ENCODE results near the gene DSE.

DSE gene

GRCh38 chr6:116433206-116433712, 62.5 kb downstream of the DSE start:
- no peak for TF ChIP-seq GATA2 (IDR thresholded peaks at IDR 0.05; ENCODE audit: low read depth, low read length)
- TF ChIP-seq GATA3 (IDR thresholded peaks at IDR 0.05; ENCODE audit: low read depth, low read length) = no peak

- no peak for TF ChIP-seq GATA2 (IDR thresholded peaks at IDR 0.05; ENCODE audit: low read depth, low read length)
- no peak for TF ChIP-seq GATA3 (IDR thresholded peaks at IDR 0.05; ENCODE audit: low read depth, low read length)
Observed at GRCh38 chr6:116434056-116434725, 63.4 kb downstream of the DSE start.

GRCh38 chr6:116436586-116436985, 65.8 kb downstream of the DSE start:
- TF ChIP-seq GATA2 (IDR thresholded peaks at IDR 0.05; ENCODE audit: low read depth, low read length) (no peak), GATA3 (IDR thresholded peaks at IDR 0.05; ENCODE audit: low read depth, low read length) (no peak)

- no peak for TF ChIP-seq GATA2 (IDR thresholded peaks at IDR 0.05; ENCODE audit: low read depth, low read length)
- no peak for TF ChIP-seq GATA3 (IDR thresholded peaks at IDR 0.05; ENCODE audit: low read depth, low read length)
Observed at GRCh38 chr6:116437656-116438055, 66.9 kb downstream of the DSE start.

GRCh38 chr6:116438590-116439448, 68.1 kb downstream of the DSE start:
- TF ChIP-seq GATA3 (IDR thresholded peaks at IDR 0.05; ENCODE audit: low read depth, low read length) = no peak
- TF ChIP-seq GATA2 (IDR thresholded peaks at IDR 0.05; ENCODE audit: low read depth, low read length) = no peak

GRCh38 chr6:116439522-116440051, 68.8 kb downstream of the DSE start:
- TF ChIP-seq GATA2 (IDR thresholded peaks at IDR 0.05; ENCODE audit: low read depth, low read length) = no peak
- no peak for TF ChIP-seq GATA3 (IDR thresholded peaks at IDR 0.05; ENCODE audit: low read depth, low read length)

- TF ChIP-seq GATA2 (IDR thresholded peaks at IDR 0.05; ENCODE audit: low read depth, low read length) (no peak), GATA3 (IDR thresholded peaks at IDR 0.05; ENCODE audit: low read depth, low read length) (no peak)
Observed at GRCh38 chr6:116443105-116443504, 72.4 kb downstream of the DSE start.

- no peak for TF ChIP-seq GATA3 (IDR thresholded peaks at IDR 0.05; ENCODE audit: low read depth, low read length)
- no peak for TF ChIP-seq GATA2 (IDR thresholded peaks at IDR 0.05; ENCODE audit: low read depth, low read length)
Observed at GRCh38 chr6:116444092-116444491, 73.3 kb downstream of the DSE start.

GRCh38 chr6:116444575-116444974, 73.8 kb downstream of the DSE start:
- no peak for TF ChIP-seq GATA3 (IDR thresholded peaks at IDR 0.05; ENCODE audit: low read depth, low read length)
- no peak for TF ChIP-seq GATA2 (IDR thresholded peaks at IDR 0.05; ENCODE audit: low read depth, low read length)

- TF ChIP-seq GATA3 (IDR thresholded peaks at IDR 0.05; ENCODE audit: low read depth, low read length) = no peak
- no peak for TF ChIP-seq GATA2 (IDR thresholded peaks at IDR 0.05; ENCODE audit: low read depth, low read length)
Observed at GRCh38 chr6:116445102-116445501, 74.4 kb downstream of the DSE start.

- TF ChIP-seq GATA3 (IDR thresholded peaks at IDR 0.05; ENCODE audit: low read depth, low read length) (no peak), GATA2 (IDR thresholded peaks at IDR 0.05; ENCODE audit: low read depth, low read length) (no peak)
Observed at GRCh38 chr6:116446399-116446798, 75.7 kb downstream of the DSE start.

- TF ChIP-seq GATA2 (IDR thresholded peaks at IDR 0.05; ENCODE audit: low read depth, low read length) (no peak), GATA3 (IDR thresholded peaks at IDR 0.05; ENCODE audit: low read depth, low read length) (no peak)
Observed at GRCh38 chr6:116447052-116447451, 76.3 kb downstream of the DSE start.

GRCh38 chr6:116447496-116448011, 76.8 kb downstream of the DSE start:
- no peak for TF ChIP-seq GATA3 (IDR thresholded peaks at IDR 0.05; ENCODE audit: low read depth, low read length)
- no peak for TF ChIP-seq GATA2 (IDR thresholded peaks at IDR 0.05; ENCODE audit: low read depth, low read length)

- TF ChIP-seq GATA3 (IDR thresholded peaks at IDR 0.05; ENCODE audit: low read depth, low read length) (no peak), GATA2 (IDR thresholded peaks at IDR 0.05; ENCODE audit: low read depth, low read length) (no peak)
Observed at GRCh38 chr6:116449565-116449964, 78.8 kb downstream of the DSE start.

All from SH-SY5Y (cell line).